ENCODE measurements around the gene CROCC2.

GRCh38 chr2:240892356-240892755, 13.8 kb upstream of the CROCC2 start:
- TF ChIP-seq CTCF (IDR thresholded peaks at IDR 0.05) (no peak), POLR2A (IDR thresholded peaks at IDR 0.05) (no peak)
